ENCODE measurements around the gene SHISA9. TPM values are rescaled to one million over a fixed set of nuclear protein-coding genes. Genes with fewer than 3 reads are reported as not detected.
"Not testable (repeated sequence)": the region's sequence is repeated elsewhere in the genome, so short reads cannot be mapped to it uniquely, and the experiment has no call there.

The SHISA9 gene
- total RNA-seq, 2 donors from 2014 or later, result 1.8 to 4.6 TPM

GRCh38 chr16:12917653-12918052 lies 16.3 kb downstream of the SHISA9 start:
- H3K9me3 ChIP-seq, result no peaks in the 10 kb centered on the region
- no peaks in the 10 kb centered on the region for H3K36me3 ChIP-seq (replicated peaks in 1 of 2; ENCODE audit: insufficient read depth in 1 of 2, low read depth in 2 of 2)
- no peak overlapping the region for H3K4me3 ChIP-seq
- TF ChIP-seq POLR2A (IDR thresholded peaks at IDR 0.05), result no peak
- TF ChIP-seq CTCF (IDR thresholded peaks at IDR 0.05), result no peak
- intact Hi-C loops (cut with DNase I), result no loop called here
- DNase-seq, result no peak
- H3K27me3 ChIP-seq, result no peaks in the 10 kb centered on the region
- H3K4me1 ChIP-seq, result no peaks in the 10 kb centered on the region
- WGBS, 2 donors, result 29 to 32% methylated on average over 1 of the region's 1 CpG
- no peak for ATAC-seq
- no peak overlapping the region for H3K27ac ChIP-seq

- ATAC-seq (no peak), DNase-seq (no peak)
- no peaks in the 10 kb centered on the region for H3K36me3 ChIP-seq (replicated peaks in 1 of 2; ENCODE audit: insufficient read depth in 1 of 2, low read depth in 2 of 2)
- intact Hi-C loops (cut with DNase I), result no loop called here
- WGBS, 2 donors, result 42 to 62% methylated on average over 4 of the region's 4 CpGs
- no peaks in the 10 kb centered on the region for H3K9me3 ChIP-seq
- H3K27me3 ChIP-seq, result no peaks in the 10 kb centered on the region
- H3K4me1 ChIP-seq, result no peaks in the 10 kb centered on the region
- H3K4me3 ChIP-seq, result no peak overlapping the region
- no peak overlapping the region for H3K27ac ChIP-seq
- TF ChIP-seq CTCF (IDR thresholded peaks at IDR 0.05) (no peak), POLR2A (IDR thresholded peaks at IDR 0.05) (no peak)
These were observed 19.3 kb downstream of the SHISA9 start for GRCh38 chr16:12920739-12921138.

- DNase-seq; ATAC-seq; H3K27me3 ChIP-seq; H3K4me1 ChIP-seq; H3K36me3 ChIP-seq (replicated peaks in 1 of 2; ENCODE audit: insufficient read depth in 1 of 2, low read depth in 2 of 2); H3K4me3 ChIP-seq; H3K9me3 ChIP-seq; intact Hi-C loops (cut with DNase I); H3K27ac ChIP-seq: not testable (repeated sequence)
- WGBS, 2 donors, result 69% methylated on average over 6 of the region's 6 CpGs
These were observed 22.2 kb downstream of the SHISA9 start for GRCh38 chr16:12923640-12924039.

- no peak overlapping the region for H3K4me3 ChIP-seq
- H3K4me1 ChIP-seq, result no peaks in the 10 kb centered on the region
- TF ChIP-seq POLR2A (IDR thresholded peaks at IDR 0.05) (no peak), CTCF (IDR thresholded peaks at IDR 0.05) (no peak)
- no peak overlapping the region for H3K27ac ChIP-seq
- no peaks in the 10 kb centered on the region for H3K36me3 ChIP-seq (replicated peaks in 1 of 2; ENCODE audit: insufficient read depth in 1 of 2, low read depth in 2 of 2)
- ATAC-seq, result no peak
- no peaks in the 10 kb centered on the region for H3K27me3 ChIP-seq
- no peak for DNase-seq
- WGBS, 2 donors, result 55 to 65% methylated on average over 7 of the region's 7 CpGs
- no peaks in the 10 kb centered on the region for H3K9me3 ChIP-seq
- intact Hi-C loops (cut with DNase I), result no loop called here
These were observed 23.8 kb downstream of the SHISA9 start for GRCh38 chr16:12925026-12925800.

GRCh38 chr16:12927591-12927990 lies 26.2 kb downstream of the SHISA9 start:
- Histone ChIP-seq H3K4me3 (no peak overlapping the region), H3K27me3 (no peaks in the 10 kb centered on the region), H3K36me3 (replicated peaks in 1 of 2; ENCODE audit: insufficient read depth in 1 of 2, low read depth in 2 of 2) (no peaks in the 10 kb centered on the region), H3K9me3 (no peaks in the 10 kb centered on the region), H3K27ac (no peak overlapping the region), H3K4me1 (no peaks in the 10 kb centered on the region)
- no peak for TF ChIP-seq POLR2A (IDR thresholded peaks at IDR 0.05)
- TF ChIP-seq CTCF (IDR thresholded peaks at IDR 0.05), result no peak
- intact Hi-C loops (cut with DNase I), result no loop called here
- ATAC-seq (no peak), DNase-seq (no peak)
- 71 to 73% methylated on average over 3 of the region's 3 CpGs for WGBS, 2 donors
